H1 (cell line): ENCODE data around the gene CHD1L. TPM values are rescaled to one million over a fixed set of nuclear protein-coding genes. Genes with fewer than 3 reads are reported as not detected.

Experiments
- CTCF ChIA-PET: fragments of 300-600 bp; sonication (Branson Sonifier 250); formaldehyde crosslinking; loops from one replicate; lab custom pipeline; 2021; ENCODE audit not compliant: partially characterized antibody; lab: Charles Lee
- POLR2A ChIA-PET: fragments of 300-600 bp; sonication (Branson Sonifier 250); formaldehyde crosslinking; loops from one replicate; lab custom pipeline; 2021; ENCODE audit warnings: inconsistent platforms; ENCODE audit not compliant: partially characterized antibody; lab: Charles Lee
- DNase-seq, 2 experiments: peaks; one replicate each; pipeline versions ENCODE4 v3.0.0 to v3.0.0-alpha.2; 2010 to 2022; ENCODE audit warnings: low spot score in 2 of 2, low read depth in 1 of 2, mixed read lengths in 1 of 2
- FAIRE-seq: peaks from 2 replicates; lab custom pipeline; 2011; peaks lifted over from hg19 to GRCh38; lab: Jason Lieb, UNC
- H2AFZ ChIP-seq: 2 replicates; pipeline ENCODE4 v1.8.1; 2012; ENCODE audit warnings: low read length, inconsistent platforms
- H2AK5ac ChIP-seq: 2 replicates; pipeline ENCODE4 v1.6.1; 2013; ENCODE audit warnings: low read depth, low read length
- H2BK120ac ChIP-seq: replicated peaks from 2 replicates; pipeline ENCODE3; 2013; ENCODE audit warnings: low read depth, low read length, inconsistent platforms
- H2BK12ac ChIP-seq: 2 replicates; pipeline ENCODE4 v1.6.1; 2013; ENCODE audit warnings: low read depth, low read length
- H2BK15ac ChIP-seq: 2 replicates; pipeline ENCODE4 v1.6.1; 2013; ENCODE audit warnings: low read length
- H2BK20ac ChIP-seq: 2 replicates; pipeline ENCODE4 v1.6.1; 2013; ENCODE audit warnings: low read length
- H2BK5ac ChIP-seq: 2 replicates; pipeline ENCODE4 v1.6.1; 2013; ENCODE audit warnings: low read depth, low read length
- H3K14ac ChIP-seq: 2 replicates; pipeline ENCODE4 v1.6.1; 2013; ENCODE audit warnings: inconsistent platforms; ENCODE audit not compliant: insufficient read length
- H3K18ac ChIP-seq: 2 replicates; pipeline ENCODE4 v1.6.1; 2013; ENCODE audit warnings: low read length; ENCODE audit errors: extremely low read depth
- H3K23ac ChIP-seq: 2 replicates; pipeline ENCODE4 v1.6.1; 2013; ENCODE audit warnings: inconsistent platforms; ENCODE audit not compliant: insufficient read length
- H3K23me2 ChIP-seq: 2 replicates; pipeline ENCODE4 v1.6.1; 2013; ENCODE audit warnings: low read depth, low read length
- H3K27ac ChIP-seq: 2 replicates; pipeline ENCODE4 v1.6.1; 2011; ENCODE audit warnings: low read depth, low read length, inconsistent platforms
- H3K27me3 ChIP-seq, 4 experiments: replicated peaks in 1 of 4; 1 replicate in 1 of 4; 2 replicates in 3 of 4; pipeline versions ENCODE4 v1.6.1 to v1.8.1; 2011 to 2013; ENCODE audit warnings: low read length in 3 of 4, mild to moderate bottlenecking in 3 of 4, inconsistent platforms in 2 of 4, mixed read lengths in 2 of 4, moderate library complexity in 1 of 4; ENCODE audit not compliant: control insufficient read depth in 3 of 4, insufficient read depth in 3 of 4; ENCODE audit errors: extremely low read depth in 1 of 4
- H3K36me3 ChIP-seq, 4 experiments: 2 replicates each; pipeline versions ENCODE4 v1.6.1 to v1.8.1; 2011 to 2013; ENCODE audit warnings: mild to moderate bottlenecking in 4 of 4, low read length in 3 of 4, moderate library complexity in 2 of 4, control low read depth in 1 of 4, inconsistent platforms in 1 of 4; ENCODE audit not compliant: insufficient read depth in 4 of 4, control insufficient read depth in 2 of 4
- H3K4ac ChIP-seq: replicated peaks from 2 replicates; pipeline ENCODE3; 2013; ENCODE audit warnings: low read length, low read depth, mixed read lengths, inconsistent platforms; ENCODE audit not compliant: insufficient read length
- H3K4me1 ChIP-seq, 4 experiments: replicated peaks in 1 of 4; 1 replicate in 1 of 4; 2 replicates in 3 of 4; pipeline versions ENCODE4 v1.6.1 to v1.8.1; 2011 to 2013; ENCODE audit warnings: low read length in 3 of 4, inconsistent platforms in 2 of 4, mixed read lengths in 1 of 4; ENCODE audit not compliant: insufficient read depth in 4 of 4, control insufficient read depth in 3 of 4
- H3K4me2 ChIP-seq, 2 experiments: 2 replicates each; pipeline versions ENCODE4 v1.6.1 to v1.8.1; 2011 to 2013; ENCODE audit warnings: low read depth in 2 of 2, low read length in 2 of 2, control low read depth in 1 of 2, inconsistent platforms in 1 of 2, mild to moderate bottlenecking in 1 of 2; ENCODE audit not compliant: insufficient read depth in 1 of 2
- H3K4me3 ChIP-seq, 4 experiments: fragments of 200-600, 300-600 bp in 1 of 4; sonication (generic), shearing (Covaris generic), sonication (Bioruptor Twin) in 1 of 4; 2 replicates each; pipeline versions ENCODE4 v1.5.1 to v1.8.1; 2011 to 2016; ENCODE audit warnings: low read length in 4 of 4, low read depth in 3 of 4, control low read depth in 2 of 4, inconsistent platforms in 2 of 4, mild to moderate bottlenecking in 2 of 4, mixed read lengths in 1 of 4, moderate library complexity in 1 of 4; ENCODE audit not compliant: insufficient read depth in 2 of 4; ENCODE audit errors: extremely low read depth in 1 of 4
- H3K56ac ChIP-seq: replicated peaks from 2 replicates; pipeline ENCODE3; 2013; ENCODE audit warnings: low read depth, mild to moderate bottlenecking, mixed read lengths, low read length, inconsistent platforms; ENCODE audit not compliant: insufficient read length
- H3K79me1 ChIP-seq: 2 replicates; pipeline ENCODE4 v1.6.1; 2013; ENCODE audit warnings: low read depth, low read length, control low read depth
- H3K79me2 ChIP-seq, 2 experiments: 2 replicates each; pipeline versions ENCODE4 v1.6.1 to v1.8.1; 2012 to 2013; ENCODE audit warnings: low read length in 2 of 2, mild to moderate bottlenecking in 2 of 2, inconsistent platforms in 1 of 2; ENCODE audit not compliant: insufficient read depth in 2 of 2, control insufficient read depth in 1 of 2
- H3K9ac ChIP-seq, 4 experiments: replicated peaks in 1 of 4; 1 replicate in 1 of 4; 2 replicates in 3 of 4; pipeline versions ENCODE4 v1.6.1 to v1.8.1; 2011 to 2013; ENCODE audit warnings: low read depth in 3 of 4, low read length in 3 of 4, control low read depth in 2 of 4, mild to moderate bottlenecking in 2 of 4, moderate library complexity in 2 of 4, inconsistent platforms in 1 of 4; ENCODE audit errors: extremely low read depth in 1 of 4
- H3K9me3 ChIP-seq, 2 experiments: 2 replicates each; pipeline versions ENCODE4 v1.6.1 to v1.8.1; 2012 to 2013; ENCODE audit warnings: mild to moderate bottlenecking in 2 of 2, moderate library complexity in 2 of 2, control low read depth in 1 of 2, inconsistent platforms in 1 of 2, low read depth in 1 of 2, low read length in 1 of 2, mixed read lengths in 1 of 2; ENCODE audit not compliant: insufficient read depth in 2 of 2
- H4K20me1 ChIP-seq, 2 experiments: replicated peaks in 1 of 2; 2 replicates each; pipeline versions ENCODE3 to v1.8.1; 2011 to 2013; ENCODE audit warnings: inconsistent platforms in 2 of 2, low read length in 2 of 2, mild to moderate bottlenecking in 1 of 2; ENCODE audit not compliant: insufficient read depth in 2 of 2, control insufficient read depth in 1 of 2
- H4K5ac ChIP-seq: 2 replicates; pipeline ENCODE4 v1.6.1; 2013; ENCODE audit warnings: low read length, low read depth, mixed read lengths, inconsistent platforms; ENCODE audit not compliant: insufficient read length
- H4K8ac ChIP-seq: 2 replicates; pipeline ENCODE4 v1.8.0; 2013; ENCODE audit warnings: mild to moderate bottlenecking, moderate library complexity, low read length, inconsistent platforms; ENCODE audit not compliant: insufficient read depth; ENCODE audit errors: extremely low read depth
- H4K91ac ChIP-seq: replicated peaks from 2 replicates; pipeline ENCODE3; 2013; ENCODE audit warnings: low read length, mixed read lengths, inconsistent platforms; ENCODE audit not compliant: insufficient read length
- BCL11A ChIP-seq, 2 experiments: IDR thresholded peaks; one replicate each; pipeline ENCODE4 v1.6.1; 2011; ENCODE audit warnings: low read depth in 2 of 2, low read length in 2 of 2, mild to moderate bottlenecking in 2 of 2
- CHD1 ChIP-seq: IDR thresholded peaks from 2 replicates; pipeline ENCODE4 v1.6.1; 2012; ENCODE audit warnings: low read depth, low read length, improper control_type of control experiment
- JUN ChIP-seq: IDR thresholded peaks from 2 replicates; pipeline ENCODE4 v1.6.1; 2011; ENCODE audit warnings: low read depth, mild to moderate bottlenecking, improper control_type of control experiment, low read length
- POLR2AphosphoS5 ChIP-seq: IDR thresholded peaks from 2 replicates; pipeline ENCODE4 v1.6.1; 2011; ENCODE audit warnings: low read depth, low read length
- RAD21 ChIP-seq, 2 experiments: IDR thresholded peaks in 1 of 2; conservative IDR thresholded peaks in 1 of 2; 2 replicates each; pipeline ENCODE4 v1.6.1; 2011; ENCODE audit warnings: low read depth in 2 of 2, low read length in 2 of 2, improper control_type of control experiment in 1 of 2, inconsistent platforms in 1 of 2, mild to moderate bottlenecking in 1 of 2, moderate library complexity in 1 of 2
- RBBP5 ChIP-seq: IDR thresholded peaks from 2 replicates; pipeline ENCODE4 v1.7.1; 2012; ENCODE audit warnings: low read depth, mild to moderate bottlenecking, inconsistent platforms, low read length, moderate library complexity, borderline replicate concordance
- RNF2 ChIP-seq: fragments of 200-900, 300-1000 bp; sonication (generic); IDR thresholded peaks from 2 replicates; pipeline ENCODE4 v1.7.1; 2016; ENCODE audit warnings: borderline replicate concordance, low read depth, mild to moderate bottlenecking, antibody characterized with exemption, low read length; ENCODE audit not compliant: poor library complexity, severe bottlenecking; ENCODE audit errors: missing control alignments
- RXRA ChIP-seq: IDR thresholded peaks from 2 replicates; pipeline ENCODE4 v1.6.1; 2011; ENCODE audit warnings: low read depth, mild to moderate bottlenecking, low read length, moderate library complexity; ENCODE audit not compliant: insufficient read depth
- SIN3A ChIP-seq, 2 experiments: IDR thresholded peaks in 1 of 2; conservative IDR thresholded peaks in 1 of 2; 2 replicates each; pipeline ENCODE4 v1.6.1; 2011 to 2012; ENCODE audit warnings: low read length in 2 of 2, improper control_type of control experiment in 1 of 2, low read depth in 1 of 2, mild to moderate bottlenecking in 1 of 2
- SP1 ChIP-seq: IDR thresholded peaks from 2 replicates; pipeline ENCODE4 v1.6.1; 2011; ENCODE audit warnings: low read depth, low read length
- SP2 ChIP-seq: IDR thresholded peaks from 2 replicates; pipeline ENCODE4 v1.6.1; 2012; ENCODE audit warnings: mild to moderate bottlenecking, low read length, inconsistent platforms
- TEAD4 ChIP-seq: IDR thresholded peaks from 2 replicates; pipeline ENCODE4 v1.6.1; 2012; ENCODE audit warnings: low read depth, low read length, inconsistent platforms, mixed read lengths
- WGBS, 2 experiments: shearing (Covaris generic) in 1 of 2; methylation state at CpG; one replicate each; pipeline versions ENCODE4 v1.1.6 to v1.1.7; 2013 to 2015; ENCODE audit warnings: low lambda C conversion rate in 2 of 2, mixed read lengths in 2 of 2, inconsistent platforms in 1 of 2, low coverage in 1 of 2, missing lambda C conversion rate in 1 of 2; ENCODE audit not compliant: insufficient replicate concordance in 2 of 2, insufficient coverage in 1 of 2, insufficient read length in 1 of 2; ENCODE audit errors: extremely low coverage in 1 of 2, missing lambda C conversion rate in 1 of 2; 5-methylcytosine and 5-hydroxymethylcytosine counted together
- polyA plus RNA-seq, 7 experiments: library from polyadenylated mRNA; depleted of rRNA in 3 of 7; stranded (reverse) in 5 of 7; unstranded in 2 of 7; fragments of >200 nt in 5 of 7; fragments of 200-250 nt in 2 of 7; gene quantifications; 1 replicate in 5 of 7; 2 replicates in 1 of 7; 4 replicates in 1 of 7; pipeline versions ENCODE4 v1.2.1 to v1.2.3, GENCODE V29; 2011 to 2013; ENCODE audit warnings: missing spikeins in 2 of 7, mixed read lengths in 2 of 7
- total RNA-seq: library from RNA; stranded (reverse); fragmentation: NEBNext Ultra II Directional; extraction: Animal tissue kit (Norgen Biotek cat#: 25700); gene quantifications from 2 replicates; pipeline ENCODE4 v1.2.1, GENCODE V29; 2021
- TF ChIP-seq, protein P1 (sequence below): IDR thresholded peaks from 2 replicates; pipeline ENCODE4 v1.6.1; 2011; ENCODE audit warnings: low read depth, mild to moderate bottlenecking, low read length; ENCODE audit not compliant: insufficient read depth

Gene CHD1L
- total and polyA plus RNA-seq, 2 of the 8 experiments (the other 6 are each of a cell fraction or from before 2014, with no cell fraction given): 20.2 to 51.2 TPM

GRCh38 chr1:147208619-147209018 is 33.9 kb upstream of the CHD1L start:
- Histone ChIP-seq H2AK5ac (no peak overlapping the region), H3K4me1 (no peaks in the 10 kb centered on the region), H3K79me2 (no peaks in the 10 kb centered on the region), H3K36me3 (no peaks in the 10 kb centered on the region), H3K9me3 (no peaks in the 10 kb centered on the region), H4K8ac (no peak overlapping the region), H3K27me3 (no peaks in the 10 kb centered on the region), H3K23ac (no peak overlapping the region), H2BK15ac (no peak overlapping the region), H3K18ac (no peak overlapping the region), H3K27ac (no peak overlapping the region), H2BK20ac (no peak overlapping the region), H3K23me2 (no peaks in the 10 kb centered on the region), H3K14ac (no peak overlapping the region), H3K4me2 (no peak overlapping the region), H2BK5ac (no peak overlapping the region), H2AFZ (no peak overlapping the region), H3K56ac (no peak overlapping the region), H2BK12ac (no peak overlapping the region), H3K4me3 (no peak overlapping the region), H4K5ac (no peak overlapping the region), H3K79me1 (no peaks in the 10 kb centered on the region), H4K20me1 (no peaks in the 10 kb centered on the region), H3K9ac (no peak overlapping the region), H4K91ac (no peak overlapping the region), H3K4ac (no peak overlapping the region), H2BK120ac (no peak overlapping the region)
- 94% methylated on average over 7 of the region's 7 CpGs; no CpG with 5 or more reads in 1 of the 2 experiments for WGBS, 2 experiments
- ChIA-PET POLR2A (no interaction called here), CTCF (no interaction called here)
- FAIRE-seq: no peak
- DNase-seq: no peak
- TF ChIP-seq RNF2 (no peak), JUN (no peak), RAD21 (IDR thresholded peaks at IDR 0.05 in 1 of 2, conservative IDR thresholded peaks at IDR 0.05 in 1 of 2; ENCODE audit: low read depth in 2 of 2, low read length in 2 of 2) (no peak), SP2 (no peak), POLR2AphosphoS5 (no peak), RXRA (no peak), BCL11A (IDR thresholded peaks at IDR 0.05; ENCODE audit: low read depth in 2 of 2, low read length in 2 of 2) (no peak), TEAD4 (no peak), SP1 (no peak), RBBP5 (no peak), SIN3A (conservative IDR thresholded peaks at IDR 0.05 in 1 of 2, IDR thresholded peaks at IDR 0.05 in 1 of 2; ENCODE audit: low read depth in 1 of 2, low read length in 2 of 2) (no peak), CHD1 (no peak)
- TF ChIP-seq, protein P1, sequence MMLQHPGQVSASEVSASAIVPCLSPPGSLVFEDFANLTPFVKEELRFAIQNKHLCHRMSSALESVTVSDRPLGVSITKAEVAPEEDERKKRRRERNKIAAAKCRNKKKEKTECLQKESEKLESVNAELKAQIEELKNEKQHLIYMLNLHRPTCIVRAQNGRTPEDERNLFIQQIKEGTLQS: no peak
